NT2/D1 (cell line): ENCODE data around the gene DOCK9.

Experiments
- SUZ12 ChIP-seq: IDR thresholded peaks from 2 replicates; pipeline ENCODE4 v1.6.1; 2011; ENCODE audit not compliant: insufficient read length, insufficient read depth; ENCODE audit errors: extremely low read depth
- ZNF274 ChIP-seq: IDR thresholded peaks from 2 replicates; pipeline ENCODE4 v1.6.1; 2011; ENCODE audit warnings: mild to moderate bottlenecking, low read depth, low read length

GRCh38 chr13:98786023-98786422 lies 191.8 kb downstream of the DOCK9 start:
- no peak for TF ChIP-seq ZNF274
- TF ChIP-seq SUZ12, result no peak
